ENCODE data around the gene AMIGO3.
A peak's percentile ranks its signal among the peaks of the same experiment; 100 is the strongest.

GRCh38 chr3:49723296-49723627 is 3.8 kb upstream of the AMIGO3 start:
- TF ChIP-seq POLR2A (IDR thresholded peaks at IDR 0.05; ENCODE audit: low read length): peak; percentile 47
- TF ChIP-seq GATA1 (IDR thresholded peaks at IDR 0.05; ENCODE audit: low read depth, low read length): no peak

Data from erythroblast (primary cell).